Measurements from ENCODE around the gene ADK. TPM values are rescaled to one million over a fixed set of nuclear protein-coding genes. Genes with fewer than 3 reads are reported as not detected.

Gene ADK
- total RNA-seq, 1 experiment from 2014 or later = 159 TPM

DNA sequence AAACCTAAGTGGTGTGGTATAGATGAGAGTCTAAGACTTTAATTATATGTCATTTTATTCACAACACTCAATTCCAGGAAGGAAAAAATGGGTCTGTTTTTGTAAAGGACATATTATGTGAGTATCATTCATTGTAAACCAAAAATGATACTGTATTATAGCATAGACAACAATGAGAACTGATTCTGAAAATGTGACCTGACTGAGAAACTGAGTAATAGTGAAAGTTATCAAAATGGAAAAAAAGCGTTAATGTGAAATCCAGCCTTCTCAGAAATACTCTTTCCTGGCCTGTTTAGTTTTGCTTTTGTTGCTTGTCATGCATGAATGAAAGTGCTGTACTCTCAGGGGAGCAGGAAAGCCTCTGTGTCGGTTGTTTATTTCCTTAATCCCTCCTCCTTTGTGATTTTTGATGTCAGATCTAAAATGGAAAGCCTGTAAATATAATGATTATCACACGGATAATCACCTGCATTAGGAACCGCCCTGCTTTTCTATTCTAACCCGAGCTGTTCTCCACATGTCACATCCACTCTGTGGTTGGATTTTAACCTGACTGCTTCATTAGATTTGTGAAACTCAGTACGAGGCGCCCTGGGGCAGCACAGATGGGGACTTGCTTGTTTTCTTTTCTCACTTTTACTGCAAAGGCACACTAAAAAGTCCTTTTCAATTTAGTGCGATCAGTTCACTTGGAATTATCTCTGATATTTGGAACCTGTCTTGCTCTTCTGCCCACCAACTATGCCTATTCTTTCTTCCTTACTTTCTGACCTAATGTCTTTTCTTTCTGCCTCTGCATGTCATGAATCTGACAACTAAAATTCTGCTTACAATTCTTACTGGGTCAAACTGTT is 434.4 kb downstream of the ADK start:
- intact Hi-C loops (cut with micrococcal nuclease; ENCODE audit: unreplicated experiment) = no loop called here
- H2AFZ ChIP-seq = no peak overlapping the region
- no peak overlapping the region for H3K27ac ChIP-seq

DNA sequence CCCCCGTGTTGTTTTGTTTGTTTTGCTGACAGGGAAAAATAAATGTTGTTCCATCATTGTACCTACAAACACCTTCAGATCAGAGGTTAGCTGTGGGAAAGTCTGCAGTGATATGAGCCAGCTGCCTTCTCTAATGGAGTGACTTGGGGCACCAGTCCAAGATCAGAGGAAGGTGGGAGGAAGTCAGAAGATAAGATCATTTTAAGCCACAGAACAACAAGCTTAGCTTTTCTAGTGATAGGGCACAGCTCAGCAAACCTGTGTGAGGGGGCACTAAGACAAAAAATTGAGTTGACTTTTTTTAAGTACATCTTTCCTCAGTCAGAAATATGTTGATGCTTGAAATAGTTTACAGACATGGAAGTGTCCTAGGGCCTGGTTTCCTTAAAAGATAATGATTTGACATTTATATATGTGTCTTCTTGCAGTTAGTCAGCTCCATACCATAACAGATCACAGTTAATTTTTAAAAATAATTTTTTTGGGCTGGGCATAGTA is 435.1 kb downstream of the ADK start:
- H4K20me1 ChIP-seq (ENCODE audit: insufficient read depth) = no peaks in the 10 kb centered on the region
- DNase-seq = peak in 1 of 2 experiments; percentile 7
- POLR2A ChIA-PET (ENCODE audit: unreplicated experiment) = no interaction called here
- H3K27ac ChIP-seq = no peak overlapping the region
- H3K4me1 ChIP-seq (replicated peaks; ENCODE audit: insufficient read depth) = no peaks in the 10 kb centered on the region
- intact Hi-C loops (cut with micrococcal nuclease; ENCODE audit: unreplicated experiment) = no loop called here
- no peaks in the 10 kb centered on the region for H3K9me3 ChIP-seq (ENCODE audit: insufficient read depth, low read depth)
- no peaks in the 10 kb centered on the region for H3K9me2 ChIP-seq (ENCODE audit: insufficient read depth)
- CTCF ChIA-PET = interaction anchor here (0.6 kb wide), 1 partner anchor 44 kb away, joined by 4 read pairs; no protein-coding TSS in a partner anchor
- no peaks in the 10 kb centered on the region for H3K27me3 ChIP-seq (ENCODE audit: insufficient read depth, low read depth)
- H2AFZ ChIP-seq = no peak overlapping the region
- no peak overlapping the region for H3K4me3 ChIP-seq
- no TSS peak for BruUV-seq (replicated peaks)
- TF ChIP-seq, protein P1, sequence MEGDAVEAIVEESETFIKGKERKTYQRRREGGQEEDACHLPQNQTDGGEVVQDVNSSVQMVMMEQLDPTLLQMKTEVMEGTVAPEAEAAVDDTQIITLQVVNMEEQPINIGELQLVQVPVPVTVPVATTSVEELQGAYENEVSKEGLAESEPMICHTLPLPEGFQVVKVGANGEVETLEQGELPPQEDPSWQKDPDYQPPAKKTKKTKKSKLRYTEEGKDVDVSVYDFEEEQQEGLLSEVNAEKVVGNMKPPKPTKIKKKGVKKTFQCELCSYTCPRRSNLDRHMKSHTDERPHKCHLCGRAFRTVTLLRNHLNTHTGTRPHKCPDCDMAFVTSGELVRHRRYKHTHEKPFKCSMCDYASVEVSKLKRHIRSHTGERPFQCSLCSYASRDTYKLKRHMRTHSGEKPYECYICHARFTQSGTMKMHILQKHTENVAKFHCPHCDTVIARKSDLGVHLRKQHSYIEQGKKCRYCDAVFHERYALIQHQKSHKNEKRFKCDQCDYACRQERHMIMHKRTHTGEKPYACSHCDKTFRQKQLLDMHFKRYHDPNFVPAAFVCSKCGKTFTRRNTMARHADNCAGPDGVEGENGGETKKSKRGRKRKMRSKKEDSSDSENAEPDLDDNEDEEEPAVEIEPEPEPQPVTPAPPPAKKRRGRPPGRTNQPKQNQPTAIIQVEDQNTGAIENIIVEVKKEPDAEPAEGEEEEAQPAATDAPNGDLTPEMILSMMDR (conservative IDR thresholded peaks at IDR 0.05) = no peak
- TF ChIP-seq EZH2 (IDR thresholded peaks at IDR 0.05; ENCODE audit: low read depth) = no peak
- H3F3A ChIP-seq (ENCODE audit: insufficient read depth, low read depth) = no peaks in the 10 kb centered on the region
- H3K36me3 ChIP-seq (ENCODE audit: low read depth) = 0 out of 2 replicates have a peak, but pooled peaks cover 4% of the 10 kb centered on the region
- H3K79me2 ChIP-seq (ENCODE audit: low read depth) = no peaks in the 10 kb centered on the region
- no peak overlapping the region for H3K4me2 ChIP-seq

More for the DNA sequence above, 434.4 kb downstream of the ADK start:
- Histone ChIP-seq H3K4me2 (no peak overlapping the region), H3K27me3 (ENCODE audit: insufficient read depth, low read depth) (no peaks in the 10 kb centered on the region), H3K9me3 (ENCODE audit: insufficient read depth, low read depth) (no peaks in the 10 kb centered on the region), H3F3A (ENCODE audit: insufficient read depth, low read depth) (no peaks in the 10 kb centered on the region), H3K79me2 (ENCODE audit: low read depth) (no peaks in the 10 kb centered on the region), H3K4me1 (replicated peaks; ENCODE audit: insufficient read depth) (no peaks in the 10 kb centered on the region), H3K9me2 (ENCODE audit: insufficient read depth) (no peaks in the 10 kb centered on the region), H3K36me3 (ENCODE audit: low read depth) (0 out of 2 replicates have a peak, but pooled peaks cover 4% of the 10 kb centered on the region), H3K4me3 (no peak overlapping the region), H4K20me1 (ENCODE audit: insufficient read depth) (no peaks in the 10 kb centered on the region)
- BruUV-seq (replicated peaks) = no TSS peak
- TF ChIP-seq, protein P1 (conservative IDR thresholded peaks at IDR 0.05) = no peak
- TF ChIP-seq EZH2 (IDR thresholded peaks at IDR 0.05; ENCODE audit: low read depth) = no peak
- ChIA-PET POLR2A (ENCODE audit: unreplicated experiment) (no interaction called here), CTCF (no interaction called here)
- no peak for DNase-seq

DNA sequence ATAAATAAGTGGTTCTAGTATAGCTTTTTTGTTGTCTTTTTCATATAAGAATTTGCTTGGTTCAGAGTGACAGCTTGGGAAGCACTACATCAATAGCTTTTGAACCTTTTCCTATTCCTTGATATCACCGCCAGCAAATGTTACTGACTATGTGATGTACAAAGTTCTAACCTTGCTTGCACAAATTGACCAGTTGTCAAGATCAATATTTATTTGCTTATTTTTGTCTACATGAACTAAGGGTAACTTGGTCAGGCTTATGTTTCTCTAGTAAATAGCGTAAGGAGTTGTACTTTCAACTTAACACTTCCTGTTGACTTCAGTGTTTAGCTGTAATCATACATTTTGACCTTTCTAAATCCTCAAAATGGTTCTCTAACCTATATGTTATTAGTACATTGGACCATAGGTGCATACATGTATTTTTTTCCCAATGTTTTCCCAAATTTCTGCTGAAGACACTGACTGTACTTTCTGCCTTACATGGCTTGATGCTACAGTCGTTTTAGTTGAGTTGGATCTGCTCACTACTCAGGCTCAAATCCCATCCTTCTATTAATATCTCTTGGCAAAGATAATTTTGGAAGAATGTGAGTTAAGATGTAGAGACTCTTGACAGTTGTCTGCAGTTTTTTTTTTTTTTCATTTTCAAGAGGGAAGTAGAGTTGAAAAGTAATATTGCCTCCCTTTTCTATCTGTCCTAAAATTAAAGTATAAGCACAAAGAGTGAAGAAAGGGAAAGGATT is 436.3 kb downstream of the ADK start:
- H3F3A ChIP-seq (ENCODE audit: insufficient read depth, low read depth) = no peaks in the 10 kb centered on the region
- POLR2A ChIA-PET (ENCODE audit: unreplicated experiment) = no interaction called here
- no peak for DNase-seq
- H3K4me2 ChIP-seq = no peak overlapping the region
- H3K9me3 ChIP-seq (ENCODE audit: insufficient read depth, low read depth) = no peaks in the 10 kb centered on the region
- no peak overlapping the region for H3K27ac ChIP-seq
- H2AFZ ChIP-seq = no peak overlapping the region
- H3K79me2 ChIP-seq (ENCODE audit: low read depth) = no peaks in the 10 kb centered on the region
- intact Hi-C loops (cut with micrococcal nuclease; ENCODE audit: unreplicated experiment) = no loop called here
- TF ChIP-seq EZH2 (IDR thresholded peaks at IDR 0.05; ENCODE audit: low read depth) = no peak
- TF ChIP-seq, protein P1 (conservative IDR thresholded peaks at IDR 0.05) = no peak
- H3K9me2 ChIP-seq (ENCODE audit: insufficient read depth) = no peaks in the 10 kb centered on the region
- H3K27me3 ChIP-seq (ENCODE audit: insufficient read depth, low read depth) = no peaks in the 10 kb centered on the region
- no TSS peak for BruUV-seq (replicated peaks)
- no peak overlapping the region for H3K4me3 ChIP-seq
- no peaks in the 10 kb centered on the region for H3K4me1 ChIP-seq (replicated peaks; ENCODE audit: insufficient read depth)
- CTCF ChIA-PET = no interaction called here
- H4K20me1 ChIP-seq (ENCODE audit: insufficient read depth) = no peaks in the 10 kb centered on the region
- H3K36me3 ChIP-seq (ENCODE audit: low read depth) = 0 out of 2 replicates have a peak, but pooled peaks cover 4% of the 10 kb centered on the region
